Kidney (tissue), 14 donors: ENCODE results near the gene NEDD9. TPM values are rescaled to one million over a fixed set of nuclear protein-coding genes. Genes with fewer than 3 reads are reported as not detected.

Source experiments
- DNase-seq, 5 donors: peaks; one replicate each; pipeline ENCODE4 v3.0.0-alpha.2; 2013 to 2020
- FAIRE-seq: peaks from 2 replicates; lab custom pipeline; 2012; peaks lifted over from hg19 to GRCh38; lab: Jason Lieb, UNC
- H3K27ac ChIP-seq, 2 donors: one replicate each; pipeline ENCODE4 v1.7.0; 2013; ENCODE audit warnings: low read depth in 2 of 2, low read length in 2 of 2, inconsistent platforms in 1 of 2
- H3K27me3 ChIP-seq: one replicate; pipeline ENCODE4 v1.7.1; 2013; ENCODE audit warnings: low read length, inconsistent platforms; ENCODE audit not compliant: control insufficient read depth, insufficient read depth
- H3K36me3 ChIP-seq, 3 donors: one replicate each; pipeline versions ENCODE4 v1.7.0 to v1.7.1; 2013; ENCODE audit warnings: low read length in 3 of 3, control low read depth in 1 of 3, inconsistent platforms in 1 of 3; ENCODE audit not compliant: insufficient read depth in 3 of 3, control insufficient read depth in 2 of 3
- H3K4me1 ChIP-seq, 3 donors: one replicate each; pipeline versions ENCODE4 v1.7.0 to v1.7.1; 2013; ENCODE audit warnings: low read length in 3 of 3, inconsistent platforms in 1 of 3, low read depth in 1 of 3; ENCODE audit not compliant: control insufficient read depth in 2 of 3, insufficient read depth in 2 of 3
- H3K4me3 ChIP-seq, 3 donors: one replicate each; pipeline versions ENCODE4 v1.7.0 to v1.8.1; 2013; ENCODE audit warnings: low read length in 3 of 3, control low read depth in 1 of 3, inconsistent platforms in 1 of 3
- H3K9ac ChIP-seq, 3 donors: one replicate each; pipeline versions ENCODE4 v1.7.0 to v1.7.1; 2013; ENCODE audit warnings: low read length in 3 of 3, control low read depth in 1 of 3, inconsistent platforms in 1 of 3
- H3K9me3 ChIP-seq, 3 donors: one replicate each; pipeline versions ENCODE4 v1.7.0 to v1.7.1; 2013; ENCODE audit warnings: low read length in 3 of 3, control low read depth in 1 of 3, inconsistent platforms in 1 of 3; ENCODE audit not compliant: control insufficient read depth in 2 of 3, insufficient read depth in 1 of 3
- CTCF ChIP-seq: IDR thresholded peaks from 3 replicates; pipeline ENCODE4 v1.5.1; 2012; ENCODE audit warnings: mild to moderate bottlenecking, moderate library complexity, borderline replicate concordance; ENCODE audit not compliant: insufficient read depth; ENCODE audit errors: extremely low read depth
- intact Hi-C: fragments of 100-400 bp; cut with DNase I; formaldehyde crosslinking; loops from one replicate; pipeline ENCODE4 v1.11.1; 2022
- polyA plus RNA-seq: library from polyadenylated mRNA; stranded (reverse); fragments of 350-450 nt; fragmentation: Illumina TruSeq; extraction: RNeasy Lipid Tissue Mini Kit (QIAGEN cat#74804); gene quantifications from one replicate; pipeline ENCODE4 v1.2.3, GENCODE V29; 2014; ENCODE audit warnings: low read depth, low replicate concordance; ENCODE audit not compliant: insufficient read depth
- total RNA-seq: library from RNA; stranded (reverse); fragmentation: NEBNext Ultra II Directional; extraction: Animal tissue kit (Norgen Biotek cat#: 25700); gene quantifications from one replicate; pipeline ENCODE4 v1.2.1, GENCODE V29; 2021
- donor health status: control.
- donor health status: control.
- donor health status: control.
- donor health status: control.
- donor health status: control.
- donor health status: DM: yes; HTN: yes; CAD: no.
- donor health status: Normal renal cell carcinoma (clear cell type).

NEDD9 gene
- total and polyA plus RNA-seq, 2 donors from 2014 or later, result 19.2 to 101 TPM

- FAIRE-seq (no peak), DNase-seq (peak in 1 of 5 donors; percentile 64)
- no peak for TF ChIP-seq CTCF
- H3K36me3 ChIP-seq, result no peaks in the 10 kb centered on the region
- no peak overlapping the region for H3K27ac ChIP-seq
- intact Hi-C loops, result no loop called here
- no peak overlapping the region for H3K9ac ChIP-seq
- peaks cover 0 to 3% (median 2%) of the 10 kb centered on the region in 3 donors for H3K9me3 ChIP-seq
- H3K27me3 ChIP-seq, result no peaks in the 10 kb centered on the region
- H3K4me3 ChIP-seq, result no peak overlapping the region
- H3K4me1 ChIP-seq, result peaks cover 0 to 12% (median 3%) of the 10 kb centered on the region in 3 donors
Observed at GRCh38 chr6:11245381-11246256, 13.2 kb upstream of the NEDD9 start.

- Histone ChIP-seq H3K27me3 (no peaks in the 10 kb centered on the region), H3K27ac (no peak overlapping the region), H3K9ac (no peak overlapping the region), H3K36me3 (no peaks in the 10 kb centered on the region), H3K9me3 (peaks cover 0 to 3% (median 2%) of the 10 kb centered on the region in 3 donors), H3K4me1 (peaks cover 0 to 8% (median 3%) of the 10 kb centered on the region in 3 donors), H3K4me3 (no peak overlapping the region)
- TF ChIP-seq CTCF, result no peak
- FAIRE-seq (no peak), DNase-seq (no peak)
- intact Hi-C loops, result no loop called here
Observed at GRCh38 chr6:11244387-11245126, 12.1 kb upstream of the NEDD9 start.

GRCh38 chr6:11243861-11244260 lies 11.4 kb upstream of the NEDD9 start:
- DNase-seq, result no peak
- Histone ChIP-seq H3K4me3 (no peak overlapping the region), H3K36me3 (no peaks in the 10 kb centered on the region), H3K9ac (no peak overlapping the region), H3K27me3 (no peaks in the 10 kb centered on the region), H3K4me1 (peaks cover 0 to 8% (median 3%) of the 10 kb centered on the region in 3 donors), H3K9me3 (no peaks in the 10 kb centered on the region), H3K27ac (no peak overlapping the region)
- intact Hi-C loops, result no loop called here
- TF ChIP-seq CTCF, result no peak
- FAIRE-seq, result no peak
